Stomach (tissue), 4 donors: Measurements from ENCODE around the gene CTNND2.

ENCODE experiments used
- CTCF ChIP-seq, 7 experiments: fragments of 450-650 bp in 4 of 7; fragments of 200-600 bp in 3 of 7; sonication (generic) in 3 of 7; IDR thresholded peaks; one replicate each; pipeline ENCODE4 v1.5.1; 2016 to 2019; ENCODE audit warnings: antibody characterized with exemption in 7 of 7, control low read depth in 2 of 7, mild to moderate bottlenecking in 1 of 7
- EP300 ChIP-seq: sonication (generic); formaldehyde crosslinking; IDR thresholded peaks from one replicate; pipeline ENCODE4 v1.6.1; 2017; ENCODE audit warnings: antibody characterized with exemption
- POLR2A ChIP-seq, 4 donors: fragments of 450-650 bp; IDR thresholded peaks; one replicate each; pipeline ENCODE4 v1.6.1; 2016; ENCODE audit warnings: antibody characterized with exemption in 4 of 4, control low read depth in 2 of 4, mild to moderate bottlenecking in 1 of 4, moderate library complexity in 1 of 4

GRCh38 chr5:11467588-11467987, 436.7 kb downstream of the CTNND2 start:
- TF ChIP-seq CTCF (IDR thresholded peaks at IDR 0.05), result no peak
- no peak for TF ChIP-seq POLR2A (IDR thresholded peaks at IDR 0.05)
- TF ChIP-seq EP300, result no peak
